A375 (cell line): ENCODE measurements around the gene BUB1. TPM values are rescaled to one million over a fixed set of nuclear protein-coding genes. Genes with fewer than 3 reads are reported as not detected.

ENCODE experiments used
- total RNA-seq: library from RNA; depleted of rRNA; stranded (reverse); fragments of >200 nt; shearing (Covaris generic); gene quantifications from 2 replicates; pipeline ENCODE4 v1.2.3, GENCODE V29; 2014; rRNA removed

The BUB1 gene
- 35.4 and 41.1 TPM in 2 replicates for total RNA-seq

GRCh38 chr2:110677530-110678456 is at the start of gene BUB1:
TSS of gene BUB1 (minus strand) at chr2:110678063. CDS start at chr2:110677995, 68 bp downstream.

Other genes starting within 250 kb of the BUB1 start
- gene LIMS4, start 205.2 kb downstream of the BUB1 start, total RNA-seq, result 0.19 and 0.90 TPM in 2 replicates
- gene RGPD6, start 100.8 kb downstream of the BUB1 start, total RNA-seq, result 9.6 and 20.8 TPM in 2 replicates
- not detected in 2 replicates for gene ACOXL, start 54.5 kb upstream of the BUB1 start, total RNA-seq